Common myeloid progenitor, CD34-positive (primary cell): ENCODE measurements around the gene RASL10A.

ENCODE experiments used
- CTCF ChIA-PET: fragments of 350-600 bp; sonication (Branson Sonifier 250); formaldehyde crosslinking; loops from one replicate; lab custom pipeline; 2021; ENCODE audit warnings: antibody characterized with exemption; lab: Charles Lee
- POLR2A ChIA-PET: fragments of 350-600 bp; sonication (Branson Sonifier 250); formaldehyde crosslinking; loops from one replicate; lab custom pipeline; 2021; ENCODE audit warnings: antibody characterized with exemption; lab: Charles Lee
- DNase-seq, 3 donors: peaks; one replicate each; pipeline versions ENCODE4 v3.0.0 to v3.0.0-alpha.2; 2013
- H3K27ac ChIP-seq, 2 experiments: 1 replicate in 1 of 2; 2 replicates in 1 of 2; pipeline ENCODE4 v1.7.0; 2013; ENCODE audit warnings: inconsistent platforms in 2 of 2, low read length in 2 of 2, mild to moderate bottlenecking in 2 of 2, low read depth in 1 of 2, moderate library complexity in 1 of 2; ENCODE audit not compliant: severe bottlenecking in 2 of 2, insufficient read depth in 1 of 2, poor library complexity in 1 of 2
- H3K27me3 ChIP-seq, 5 experiments: replicated peaks in 2 of 5; 1 replicate in 3 of 5; 2 replicates in 2 of 5; pipeline versions ENCODE4 v1.6.1 to v1.7.0; 2013; ENCODE audit warnings: low read length in 4 of 5, mild to moderate bottlenecking in 2 of 5, moderate library complexity in 2 of 5, inconsistent platforms in 1 of 5; ENCODE audit not compliant: insufficient read depth in 5 of 5, control insufficient read depth in 4 of 5
- H3K36me3 ChIP-seq, 4 experiments: 1 replicate in 2 of 4; 2 replicates in 2 of 4; pipeline versions ENCODE4 v1.6.1 to v1.7.0; 2013; ENCODE audit warnings: low read length in 3 of 4, control low read depth in 1 of 4, mild to moderate bottlenecking in 1 of 4; ENCODE audit not compliant: control insufficient read depth in 4 of 4, insufficient read depth in 4 of 4
- H3K4me1 ChIP-seq, 4 experiments: 1 replicate in 3 of 4; 2 replicates in 1 of 4; pipeline versions ENCODE4 v1.6.1 to v1.7.1; 2013; ENCODE audit warnings: low read length in 3 of 4, mild to moderate bottlenecking in 3 of 4, control low read depth in 1 of 4, inconsistent platforms in 1 of 4, moderate library complexity in 1 of 4; ENCODE audit not compliant: control insufficient read depth in 4 of 4, insufficient read depth in 4 of 4; ENCODE audit errors: control extremely low read depth in 1 of 4
- H3K4me3 ChIP-seq, 7 experiments: 1 replicate in 4 of 7; 2 replicates in 3 of 7; pipeline versions ENCODE4 v1.5.1 to v1.7.0; 2013; ENCODE audit warnings: mild to moderate bottlenecking in 7 of 7, low read length in 6 of 7, moderate library complexity in 6 of 7, inconsistent platforms in 2 of 7, low read depth in 2 of 7, control low read depth in 1 of 7; ENCODE audit not compliant: insufficient read depth in 4 of 7, control insufficient read depth in 1 of 7; ENCODE audit errors: extremely low read depth in 1 of 7
- H3K9me3 ChIP-seq, 5 experiments: 1 replicate in 4 of 5; 2 replicates in 1 of 5; pipeline versions ENCODE4 v1.6.1 to v1.7.1; 2013; ENCODE audit warnings: low read length in 4 of 5, mild to moderate bottlenecking in 2 of 5, inconsistent platforms in 1 of 5, low read depth in 1 of 5, moderate library complexity in 1 of 5; ENCODE audit not compliant: control insufficient read depth in 4 of 5, insufficient read depth in 2 of 5; ENCODE audit errors: control extremely low read depth in 1 of 5
- WGBS: methylation state at CpG from one replicate; pipeline ENCODE4 v1.1.5; 2013; ENCODE audit not compliant: insufficient coverage; 5-methylcytosine and 5-hydroxymethylcytosine counted together

The RASL10A gene

GRCh38 chr22:29267462-29267857, 48.0 kb downstream of the RASL10A start:
- WGBS, result under 1% methylated on average over 31 of the region's 32 CpGs
- POLR2A ChIA-PET, result interaction anchor here (0.6 to 0.7 kb wide), 3 partner anchors 32 to 55 kb away, joined by 3 read pairs; no protein-coding TSS in a partner anchor

GRCh38 chr22:29266564-29267461, 48.7 kb downstream of the RASL10A start:
- peak overlapping the region; percentile 100 for H3K27ac ChIP-seq
- CTCF ChIA-PET, result interaction anchor here (1.1 to 1.3 kb wide), 4 partner anchors 8 to 21 kb away, joined by 3 to 5 read pairs (median 4); no protein-coding TSS in a partner anchor
- peaks cover 31 to 51% (median 40%) of the 10 kb centered on the region in 4 experiments for H3K4me1 ChIP-seq
- DNase-seq, result no peak
- H3K27me3 ChIP-seq, result no peaks in the 10 kb centered on the region
- H3K4me3 ChIP-seq, result peak overlapping the region; percentile 72 to 95 (median 89)
- POLR2A ChIA-PET, result interaction anchor here (0.6 to 0.7 kb wide), 2 partner anchors 31 to 37 kb away, joined by 3 read pairs; no protein-coding TSS in a partner anchor
- WGBS, result 16% methylated on average over 10 of the region's 13 CpGs
- no peaks in the 10 kb centered on the region for H3K9me3 ChIP-seq
- H3K36me3 ChIP-seq, result peaks cover under 1 to 54% (median 15%) of the 10 kb centered on the region in 4 experiments

More at GRCh38 chr22:29267462-29267857, 48.0 kb downstream of the RASL10A start:
- Histone ChIP-seq H3K36me3 (peaks cover 4 to 60% (median 19%) of the 10 kb centered on the region in 4 experiments), H3K27me3 (no peaks in the 10 kb centered on the region), H3K4me1 (peaks cover 31 to 54% (median 40%) of the 10 kb centered on the region in 4 experiments), H3K4me3 (peak overlapping the region; percentile 72 to 95 (median 89)), H3K9me3 (no peaks in the 10 kb centered on the region), H3K27ac (peak overlapping the region; percentile 100)
- CTCF ChIA-PET, result interaction anchor here (1.1 to 1.3 kb wide), 4 partner anchors 9 to 22 kb away, joined by 3 to 5 read pairs (median 4); no protein-coding TSS in a partner anchor
- DNase-seq, result no peak

DNA sequence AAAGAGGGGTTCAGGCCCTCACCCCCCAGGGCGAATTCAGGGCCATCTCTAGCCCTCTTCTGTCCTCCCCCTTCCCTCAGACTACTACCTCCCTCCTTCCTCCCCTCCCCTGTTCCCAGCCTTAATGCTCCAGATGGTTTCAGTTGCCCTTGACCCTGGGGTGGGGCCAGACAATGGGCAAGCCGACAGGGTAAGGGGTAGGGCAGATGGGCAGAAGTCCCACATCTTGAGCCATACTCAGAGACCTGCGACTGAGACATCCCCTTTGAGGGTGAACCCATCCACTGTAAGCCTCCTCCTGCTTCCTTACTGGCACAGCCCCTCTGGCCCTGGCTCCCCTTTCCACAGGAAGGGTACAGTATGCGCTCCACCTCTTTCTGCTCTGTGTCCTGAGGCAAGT, 49.6 kb downstream of the RASL10A start:
- DNase-seq, result no peak
- CTCF ChIA-PET, result no interaction called here
- POLR2A ChIA-PET, result no interaction called here
- WGBS, result 89% methylated on average over 2 of the region's 4 CpGs
- no peaks in the 10 kb centered on the region for H3K27me3 ChIP-seq
- no peaks in the 10 kb centered on the region for H3K9me3 ChIP-seq
- no peak overlapping the region for H3K27ac ChIP-seq
- H3K4me3 ChIP-seq, result peak overlapping the region in 1 of 7 experiments; percentile 77
- peaks cover 22 to 42% (median 33%) of the 10 kb centered on the region in 4 experiments for H3K4me1 ChIP-seq
- peaks cover 0 to 48% (median 16%) of the 10 kb centered on the region in 4 experiments for H3K36me3 ChIP-seq

DNA sequence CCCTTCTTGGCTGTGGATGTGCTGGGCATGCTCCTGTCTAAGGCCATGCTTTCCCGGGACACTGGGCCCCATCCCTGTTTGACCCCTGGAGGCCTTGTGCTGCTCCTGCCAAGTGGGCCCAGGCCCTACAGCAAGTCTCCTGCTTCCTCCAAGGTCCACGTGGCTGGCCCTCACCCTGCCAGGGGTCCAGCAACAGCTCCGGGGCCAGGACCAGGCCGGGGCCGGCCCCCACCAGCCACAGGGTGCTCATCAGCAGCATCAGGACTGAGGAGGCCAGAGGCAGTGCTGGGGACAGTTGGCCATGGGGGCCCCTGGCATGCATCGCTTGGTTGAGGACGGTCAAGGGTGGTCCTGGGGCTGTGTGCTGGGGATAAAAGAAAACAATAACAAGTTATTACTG, 50.2 kb downstream of the RASL10A start:
- no peak for DNase-seq
- Histone ChIP-seq H3K9me3 (no peaks in the 10 kb centered on the region), H3K27ac (peak overlapping the region in 1 of 2 experiments; percentile 25), H3K4me1 (peaks cover 17 to 36% (median 26%) of the 10 kb centered on the region in 4 experiments), H3K4me3 (no peak overlapping the region), H3K36me3 (peaks cover 0 to 47% (median 22%) of the 10 kb centered on the region in 4 experiments), H3K27me3 (no peaks in the 10 kb centered on the region)
- WGBS, result 100% methylated on average over 4 of the region's 7 CpGs
- POLR2A ChIA-PET, result interaction anchor here (0.6 kb wide), 1 partner anchor 39 kb away, joined by 3 read pairs; no protein-coding TSS in a partner anchor
- CTCF ChIA-PET, result no interaction called here

GRCh38 chr22:29263791-29264276, 51.7 kb downstream of the RASL10A start:
- H3K27me3 ChIP-seq, result no peaks in the 10 kb centered on the region
- H3K27ac ChIP-seq, result no peak overlapping the region
- peaks cover 2 to 22% (median 13%) of the 10 kb centered on the region in 4 experiments for H3K4me1 ChIP-seq
- CTCF ChIA-PET, result no interaction called here
- no peak for DNase-seq
- POLR2A ChIA-PET, result no interaction called here
- 93% methylated on average over 2 of the region's 14 CpGs for WGBS
- H3K9me3 ChIP-seq, result no peaks in the 10 kb centered on the region
- peaks cover 2 to 44% (median 32%) of the 10 kb centered on the region in 4 experiments for H3K36me3 ChIP-seq
- no peak overlapping the region for H3K4me3 ChIP-seq
